SK-N-SH treated with all-trans-retinoic acid at 6 μM for 48 hours (cell line): Measurements from ENCODE around the gene OBSCN.

ENCODE experiments used
- ARNTL ChIP-seq: fragments of 450-650 bp; formaldehyde crosslinking; IDR thresholded peaks from 2 replicates; pipeline ENCODE4 v1.5.0; 2020; ENCODE audit warnings: low read depth, mild to moderate bottlenecking, moderate library complexity, borderline replicate concordance
- CSDC2 ChIP-seq: fragments of 250-450 bp; sonication (Bioruptor Pico); IDR thresholded peaks from 2 replicates; pipeline ENCODE4 v1.5.0; 2020; ENCODE audit warnings: mild to moderate bottlenecking, moderate library complexity
- OSR1 ChIP-seq: fragments of 250-450 bp; sonication (Bioruptor Pico); IDR thresholded peaks from 2 replicates; pipeline ENCODE4 v1.8.0; 2022; ENCODE audit warnings: moderate library complexity, mild to moderate bottlenecking, inconsistent platforms
- PATZ1 ChIP-seq: fragments of 250-450 bp; sonication (Bioruptor Pico); IDR thresholded peaks from 2 replicates; pipeline ENCODE4 v1.8.0; 2020; ENCODE audit warnings: mild to moderate bottlenecking, moderate library complexity, borderline replicate concordance
- TCF4 ChIP-seq: fragments of 250-450 bp; sonication (Bioruptor Pico); IDR thresholded peaks from 2 replicates; pipeline ENCODE4 v1.8.0; 2021; ENCODE audit warnings: mild to moderate bottlenecking, moderate library complexity, borderline replicate concordance
- ZNF8 ChIP-seq: fragments of 450-650 bp; formaldehyde crosslinking; IDR thresholded peaks from 2 replicates; pipeline ENCODE4 v1.5.0; 2020; ENCODE audit warnings: mild to moderate bottlenecking, moderate library complexity

- TF ChIP-seq ARNTL (CRISPR knock-in tag) (no peak), TCF4 (CRISPR knock-in tag) (no peak), CSDC2 (CRISPR knock-in tag) (no peak), ZNF8 (CRISPR knock-in tag) (no peak), PATZ1 (CRISPR knock-in tag) (no peak), OSR1 (CRISPR knock-in tag) (no peak)
Measured at GRCh38 chr1:228160201-228160761, 47.6 kb upstream of the OBSCN start.
